ENCODE results near the gene TOMM40L.

Gene TOMM40L

DNA sequence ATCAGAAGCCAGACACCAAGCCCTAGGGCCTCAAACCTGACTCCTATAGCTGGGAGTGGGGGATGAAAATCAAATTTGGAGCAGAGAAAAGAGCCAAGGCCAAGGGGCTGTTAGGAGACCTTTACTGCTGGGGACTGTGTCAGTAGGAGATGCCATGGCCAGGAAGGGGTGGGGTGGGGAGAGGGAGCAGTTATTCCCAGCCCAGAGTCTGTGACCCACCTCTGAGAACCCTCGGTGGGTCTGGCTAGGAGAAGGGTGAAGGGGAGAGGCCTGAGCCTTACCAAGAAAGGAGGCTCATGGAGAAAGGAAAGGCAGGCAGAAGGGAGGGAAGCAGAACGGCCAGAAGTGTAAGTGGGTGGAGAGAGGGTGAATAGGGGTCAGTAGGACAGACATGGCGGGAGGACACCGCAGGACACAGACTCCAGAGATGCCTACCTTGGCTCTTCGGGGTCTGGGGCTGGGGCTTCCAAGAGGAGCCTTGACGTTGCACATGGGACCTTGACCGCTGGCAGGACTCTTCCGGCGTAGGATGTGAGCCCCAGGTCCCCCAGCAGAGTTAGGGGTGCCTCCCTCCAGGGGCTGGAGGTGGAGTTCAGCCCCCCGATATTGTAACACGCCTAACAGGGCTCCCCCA, 28.2 kb upstream of the TOMM40L start:
- TF ChIP-seq CTCF (IDR thresholded peaks at IDR 0.05; ENCODE audit: low read length, missing control alignments): no peak
- DNase-seq (ENCODE audit: low read depth): no peak
- H3K4me3 ChIP-seq (replicated peaks; ENCODE audit: low read depth, low read length): peak overlapping the region; percentile 65

DNA sequence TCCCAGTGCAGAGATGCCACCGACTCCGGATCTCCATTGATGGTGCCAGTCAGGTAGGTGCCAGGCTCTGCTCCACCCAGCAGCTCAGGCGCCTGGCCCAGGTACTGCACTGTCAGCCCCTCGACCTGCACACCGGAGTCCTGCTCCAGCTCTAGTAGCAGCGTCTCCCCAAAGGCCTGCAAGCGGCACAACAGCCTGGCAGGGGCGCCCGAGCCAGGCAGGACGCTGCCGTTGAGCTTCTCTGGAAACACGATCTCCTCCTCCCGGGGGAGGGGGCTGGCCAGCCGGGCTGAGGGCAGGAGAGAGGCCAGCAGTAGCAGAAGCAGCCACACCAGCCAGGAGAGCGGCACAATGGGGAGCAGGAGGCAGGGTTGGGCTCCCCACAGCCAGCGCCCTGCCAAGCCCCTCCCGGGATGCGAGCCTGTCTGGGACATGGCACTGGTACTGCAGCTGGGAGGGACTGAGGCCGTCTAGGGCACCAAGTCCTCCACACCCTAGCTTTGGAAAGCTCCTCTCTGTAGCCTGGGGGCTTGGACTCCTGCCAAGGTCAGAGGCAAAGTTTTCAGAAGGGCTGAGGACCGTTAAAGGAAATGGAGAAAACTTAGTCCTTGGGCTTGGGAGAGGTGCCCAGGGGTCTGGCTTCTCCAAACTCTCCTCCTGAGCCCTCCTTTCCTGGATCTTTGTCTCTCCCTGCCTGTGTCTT, 27.5 kb upstream of the TOMM40L start:
- no peak for TF ChIP-seq CTCF (IDR thresholded peaks at IDR 0.05; ENCODE audit: low read length, missing control alignments)
- peak overlapping the region; percentile 65 for H3K4me3 ChIP-seq (replicated peaks; ENCODE audit: low read depth, low read length)
- DNase-seq (ENCODE audit: low read depth): peak; percentile 49

DNA sequence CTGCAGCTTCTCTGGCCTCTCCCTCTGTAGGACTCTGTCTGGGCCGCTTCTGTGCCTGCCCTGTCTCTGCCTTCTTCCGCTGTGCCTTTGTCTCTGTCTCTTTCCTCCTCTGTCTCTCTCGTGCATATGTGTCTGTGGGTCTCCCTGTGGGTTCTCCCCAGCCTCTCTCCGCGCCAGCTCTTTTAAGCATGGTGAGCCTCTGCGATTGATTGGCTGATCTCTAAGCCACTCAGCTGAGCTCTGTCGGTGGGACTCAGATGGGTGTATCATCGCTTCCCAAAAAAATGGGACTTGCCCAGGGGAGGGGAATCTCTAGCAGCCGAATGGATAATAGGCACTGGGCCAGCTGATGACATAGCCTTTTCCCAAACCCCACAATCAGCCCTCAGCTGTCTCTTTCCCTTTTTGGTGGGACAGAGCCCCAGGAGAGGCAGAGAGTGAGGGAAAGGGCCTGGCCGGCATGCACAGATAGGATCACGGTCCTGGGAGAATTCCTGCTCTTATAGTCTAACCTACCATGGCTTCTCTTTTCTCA, 26.9 kb upstream of the TOMM40L start, which contains the start of gene ADAMTS4:
Gene ADAMTS4, minus strand, starts transcription at position 158 of the 535 bp plus-strand sequence. CDS start 427 bp downstream, outside the sequence.
- no peak for TF ChIP-seq CTCF (IDR thresholded peaks at IDR 0.05; ENCODE audit: low read length, missing control alignments)
- DNase-seq (ENCODE audit: low read depth): peak; percentile 94
- H3K4me3 ChIP-seq (replicated peaks; ENCODE audit: low read depth, low read length): peak within 1 kb of the TSS; percentile 65

- TF ChIP-seq CTCF (IDR thresholded peaks at IDR 0.05; ENCODE audit: low read length, missing control alignments): no peak
- DNase-seq (ENCODE audit: low read depth): peak; percentile 50
- peak overlapping the region; percentile 65 for H3K4me3 ChIP-seq (replicated peaks; ENCODE audit: low read depth, low read length)
Observed at GRCh38 chr1:161199506-161200139, 26.2 kb upstream of the TOMM40L start.

- H3K4me3 ChIP-seq (replicated peaks; ENCODE audit: low read depth, low read length): no peak overlapping the region
- TF ChIP-seq CTCF (IDR thresholded peaks at IDR 0.05; ENCODE audit: low read length, missing control alignments): no peak
- peak; percentile 40 for DNase-seq (ENCODE audit: low read depth)
Observed at GRCh38 chr1:161200421-161200991, 25.4 kb upstream of the TOMM40L start.

- peak overlapping the region; percentile 81 for H3K4me3 ChIP-seq (replicated peaks; ENCODE audit: low read depth, low read length)
- no peak for TF ChIP-seq CTCF (IDR thresholded peaks at IDR 0.05; ENCODE audit: low read length, missing control alignments)
- peak; percentile 97 for DNase-seq (ENCODE audit: low read depth)
Observed at GRCh38 chr1:161200992-161201835, 24.6 kb upstream of the TOMM40L start.
